ENCODE data around the gene RBM17.

- TF ChIP-seq CTCF (conservative IDR thresholded peaks at IDR 0.05) (no peak), ZFX (IDR thresholded peaks at IDR 0.05) (no peak)
Observed at GRCh38 chr10:6079044-6079443, 9.8 kb upstream of the RBM17 start.

Measured in C4-2B (cell line).